H1 (cell line): ENCODE results near the gene LHX5. TPM values are rescaled to one million over a fixed set of nuclear protein-coding genes. Genes with fewer than 3 reads are reported as not detected.

Experiments used
- MAFK ChIP-seq: IDR thresholded peaks from 2 replicates; pipeline ENCODE4 v1.6.1; 2012; ENCODE audit warnings: low read depth, mild to moderate bottlenecking, improper control_type of control experiment, low read length
- SIN3A ChIP-seq, 2 experiments: IDR thresholded peaks in 1 of 2; conservative IDR thresholded peaks in 1 of 2; 2 replicates each; pipeline ENCODE4 v1.6.1; 2011 to 2012; ENCODE audit warnings: low read length in 2 of 2, improper control_type of control experiment in 1 of 2, low read depth in 1 of 2, mild to moderate bottlenecking in 1 of 2
- polyA plus RNA-seq, 7 experiments: library from polyadenylated mRNA; depleted of rRNA in 3 of 7; stranded (reverse) in 5 of 7; unstranded in 2 of 7; fragments of >200 nt in 5 of 7; fragments of 200-250 nt in 2 of 7; gene quantifications; 1 replicate in 5 of 7; 2 replicates in 1 of 7; 4 replicates in 1 of 7; pipeline versions ENCODE4 v1.2.1 to v1.2.3, GENCODE V29; 2011 to 2013; ENCODE audit warnings: missing spikeins in 2 of 7, mixed read lengths in 2 of 7
- total RNA-seq: library from RNA; stranded (reverse); fragmentation: NEBNext Ultra II Directional; extraction: Animal tissue kit (Norgen Biotek cat#: 25700); gene quantifications from 2 replicates; pipeline ENCODE4 v1.2.1, GENCODE V29; 2021
- TF ChIP-seq, protein P1 (sequence below): fragments of 300-600 bp; sonication (generic); IDR thresholded peaks from 2 replicates; pipeline ENCODE4 v1.7.1; 2012; ENCODE audit warnings: low read length, moderate library complexity, mild to moderate bottlenecking, inconsistent platforms; ENCODE audit not compliant: insufficient replicate concordance
- TF ChIP-seq, protein P2 (sequence below): IDR thresholded peaks from 2 replicates; pipeline ENCODE4 v1.6.1; 2012; ENCODE audit warnings: inconsistent platforms

The LHX5 gene
- total and polyA plus RNA-seq, 2 of the 8 experiments (the other 6 are each of a cell fraction or from before 2014, with no cell fraction given) = 0.47 to 1.1 TPM

DNA sequence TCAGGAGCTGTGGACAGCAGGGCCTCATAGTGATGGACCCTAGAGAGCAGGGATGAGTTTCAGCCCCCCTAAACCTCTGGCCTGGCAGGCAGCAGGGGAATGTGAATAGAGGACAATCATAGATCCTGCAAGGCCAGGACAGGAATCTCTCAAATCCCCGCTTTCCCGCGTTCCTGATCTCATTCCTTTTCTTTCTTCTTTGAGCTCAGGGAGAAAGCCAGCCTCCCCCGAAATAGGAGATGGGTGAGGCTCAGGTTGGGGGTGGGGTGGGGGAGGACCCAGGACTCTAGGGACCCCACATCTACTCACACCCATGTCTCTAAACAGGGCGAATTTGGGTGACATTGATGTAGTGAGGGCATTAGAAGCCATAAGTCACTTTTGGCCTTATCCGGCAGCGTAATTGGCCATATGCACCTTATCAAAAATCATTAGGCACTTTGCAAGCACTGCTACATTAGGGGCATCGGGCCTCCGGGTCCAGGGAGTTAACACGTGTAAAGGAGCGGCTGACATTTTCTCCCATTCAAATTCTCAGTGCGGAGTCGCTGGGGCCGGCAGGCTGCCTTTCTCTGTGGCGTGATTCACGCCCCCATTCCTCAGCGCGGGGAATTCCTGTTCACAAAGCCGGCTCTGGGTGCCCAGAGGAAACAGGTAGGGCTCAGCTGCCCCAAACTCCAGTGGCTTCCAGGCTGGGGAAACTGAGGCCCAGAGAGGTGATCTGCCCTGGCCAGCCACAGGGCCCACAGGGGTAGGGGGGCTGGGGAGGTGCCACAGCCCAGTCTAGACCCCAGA, 1.5 kb downstream of the LHX5 start (continued):
- TF ChIP-seq, protein P1, sequence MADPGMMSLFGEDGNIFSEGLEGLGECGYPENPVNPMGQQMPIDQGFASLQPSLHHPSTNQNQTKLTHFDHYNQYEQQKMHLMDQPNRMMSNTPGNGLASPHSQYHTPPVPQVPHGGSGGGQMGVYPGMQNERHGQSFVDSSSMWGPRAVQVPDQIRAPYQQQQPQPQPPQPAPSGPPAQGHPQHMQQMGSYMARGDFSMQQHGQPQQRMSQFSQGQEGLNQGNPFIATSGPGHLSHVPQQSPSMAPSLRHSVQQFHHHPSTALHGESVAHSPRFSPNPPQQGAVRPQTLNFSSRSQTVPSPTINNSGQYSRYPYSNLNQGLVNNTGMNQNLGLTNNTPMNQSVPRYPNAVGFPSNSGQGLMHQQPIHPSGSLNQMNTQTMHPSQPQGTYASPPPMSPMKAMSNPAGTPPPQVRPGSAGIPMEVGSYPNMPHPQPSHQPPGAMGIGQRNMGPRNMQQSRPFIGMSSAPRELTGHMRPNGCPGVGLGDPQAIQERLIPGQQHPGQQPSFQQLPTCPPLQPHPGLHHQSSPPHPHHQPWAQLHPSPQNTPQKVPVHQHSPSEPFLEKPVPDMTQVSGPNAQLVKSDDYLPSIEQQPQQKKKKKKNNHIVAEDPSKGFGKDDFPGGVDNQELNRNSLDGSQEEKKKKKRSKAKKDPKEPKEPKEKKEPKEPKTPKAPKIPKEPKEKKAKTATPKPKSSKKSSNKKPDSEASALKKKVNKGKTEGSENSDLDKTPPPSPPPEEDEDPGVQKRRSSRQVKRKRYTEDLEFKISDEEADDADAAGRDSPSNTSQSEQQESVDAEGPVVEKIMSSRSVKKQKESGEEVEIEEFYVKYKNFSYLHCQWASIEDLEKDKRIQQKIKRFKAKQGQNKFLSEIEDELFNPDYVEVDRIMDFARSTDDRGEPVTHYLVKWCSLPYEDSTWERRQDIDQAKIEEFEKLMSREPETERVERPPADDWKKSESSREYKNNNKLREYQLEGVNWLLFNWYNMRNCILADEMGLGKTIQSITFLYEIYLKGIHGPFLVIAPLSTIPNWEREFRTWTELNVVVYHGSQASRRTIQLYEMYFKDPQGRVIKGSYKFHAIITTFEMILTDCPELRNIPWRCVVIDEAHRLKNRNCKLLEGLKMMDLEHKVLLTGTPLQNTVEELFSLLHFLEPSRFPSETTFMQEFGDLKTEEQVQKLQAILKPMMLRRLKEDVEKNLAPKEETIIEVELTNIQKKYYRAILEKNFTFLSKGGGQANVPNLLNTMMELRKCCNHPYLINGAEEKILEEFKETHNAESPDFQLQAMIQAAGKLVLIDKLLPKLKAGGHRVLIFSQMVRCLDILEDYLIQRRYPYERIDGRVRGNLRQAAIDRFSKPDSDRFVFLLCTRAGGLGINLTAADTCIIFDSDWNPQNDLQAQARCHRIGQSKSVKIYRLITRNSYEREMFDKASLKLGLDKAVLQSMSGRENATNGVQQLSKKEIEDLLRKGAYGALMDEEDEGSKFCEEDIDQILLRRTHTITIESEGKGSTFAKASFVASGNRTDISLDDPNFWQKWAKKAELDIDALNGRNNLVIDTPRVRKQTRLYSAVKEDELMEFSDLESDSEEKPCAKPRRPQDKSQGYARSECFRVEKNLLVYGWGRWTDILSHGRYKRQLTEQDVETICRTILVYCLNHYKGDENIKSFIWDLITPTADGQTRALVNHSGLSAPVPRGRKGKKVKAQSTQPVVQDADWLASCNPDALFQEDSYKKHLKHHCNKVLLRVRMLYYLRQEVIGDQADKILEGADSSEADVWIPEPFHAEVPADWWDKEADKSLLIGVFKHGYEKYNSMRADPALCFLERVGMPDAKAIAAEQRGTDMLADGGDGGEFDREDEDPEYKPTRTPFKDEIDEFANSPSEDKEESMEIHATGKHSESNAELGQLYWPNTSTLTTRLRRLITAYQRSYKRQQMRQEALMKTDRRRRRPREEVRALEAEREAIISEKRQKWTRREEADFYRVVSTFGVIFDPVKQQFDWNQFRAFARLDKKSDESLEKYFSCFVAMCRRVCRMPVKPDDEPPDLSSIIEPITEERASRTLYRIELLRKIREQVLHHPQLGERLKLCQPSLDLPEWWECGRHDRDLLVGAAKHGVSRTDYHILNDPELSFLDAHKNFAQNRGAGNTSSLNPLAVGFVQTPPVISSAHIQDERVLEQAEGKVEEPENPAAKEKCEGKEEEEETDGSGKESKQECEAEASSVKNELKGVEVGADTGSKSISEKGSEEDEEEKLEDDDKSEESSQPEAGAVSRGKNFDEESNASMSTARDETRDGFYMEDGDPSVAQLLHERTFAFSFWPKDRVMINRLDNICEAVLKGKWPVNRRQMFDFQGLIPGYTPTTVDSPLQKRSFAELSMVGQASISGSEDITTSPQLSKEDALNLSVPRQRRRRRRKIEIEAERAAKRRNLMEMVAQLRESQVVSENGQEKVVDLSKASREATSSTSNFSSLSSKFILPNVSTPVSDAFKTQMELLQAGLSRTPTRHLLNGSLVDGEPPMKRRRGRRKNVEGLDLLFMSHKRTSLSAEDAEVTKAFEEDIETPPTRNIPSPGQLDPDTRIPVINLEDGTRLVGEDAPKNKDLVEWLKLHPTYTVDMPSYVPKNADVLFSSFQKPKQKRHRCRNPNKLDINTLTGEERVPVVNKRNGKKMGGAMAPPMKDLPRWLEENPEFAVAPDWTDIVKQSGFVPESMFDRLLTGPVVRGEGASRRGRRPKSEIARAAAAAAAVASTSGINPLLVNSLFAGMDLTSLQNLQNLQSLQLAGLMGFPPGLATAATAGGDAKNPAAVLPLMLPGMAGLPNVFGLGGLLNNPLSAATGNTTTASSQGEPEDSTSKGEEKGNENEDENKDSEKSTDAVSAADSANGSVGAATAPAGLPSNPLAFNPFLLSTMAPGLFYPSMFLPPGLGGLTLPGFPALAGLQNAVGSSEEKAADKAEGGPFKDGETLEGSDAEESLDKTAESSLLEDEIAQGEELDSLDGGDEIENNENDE = no peak
- TF ChIP-seq MAFK (no peak), SIN3A (conservative IDR thresholded peaks at IDR 0.05 in 1 of 2, IDR thresholded peaks at IDR 0.05 in 1 of 2; ENCODE audit: low read depth in 1 of 2, low read length in 2 of 2) (0 out of 4 replicates have a peak, but pooled peaks of 1 of the 2 experiments have one; percentile 34)
- TF ChIP-seq, protein P2, sequence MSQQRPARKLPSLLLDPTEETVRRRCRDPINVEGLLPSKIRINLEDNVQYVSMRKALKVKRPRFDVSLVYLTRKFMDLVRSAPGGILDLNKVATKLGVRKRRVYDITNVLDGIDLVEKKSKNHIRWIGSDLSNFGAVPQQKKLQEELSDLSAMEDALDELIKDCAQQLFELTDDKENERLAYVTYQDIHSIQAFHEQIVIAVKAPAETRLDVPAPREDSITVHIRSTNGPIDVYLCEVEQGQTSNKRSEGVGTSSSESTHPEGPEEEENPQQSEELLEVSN = 0 out of 2 replicates have a peak, but pooled peaks have one; percentile 22
- TF ChIP-seq, all 59 proteins: peak for 3
